NCI-H1105 (cell line): ENCODE data around the gene TESK1.
A peak's percentile ranks its signal among the peaks of the same experiment; 100 is the strongest.

Experiments used
- DNase-seq: peaks from one replicate; lab custom pipeline; 2025; lab: John Stamatoyannopoulos, UW

The TESK1 gene

GRCh38 chr9:35604578-35605350, at the start of gene TESK1:
Gene TESK1, plus strand, starts transcription at chr9:35605262. Its CDS starts 358 bp downstream, at chr9:35605620.
- DNase-seq = peak; percentile 63

- DNase-seq = no peak
These were observed 49.2 kb upstream of the TESK1 start for GRCh38 chr9:35555881-35556280.

- DNase-seq = no peak
These were observed 48.3 kb upstream of the TESK1 start for GRCh38 chr9:35556776-35557175.

- no peak for DNase-seq
These were observed 47.7 kb upstream of the TESK1 start for GRCh38 chr9:35557320-35557719.

GRCh38 chr9:35558185-35558584, 46.9 kb upstream of the TESK1 start:
- DNase-seq = no peak

GRCh38 chr9:35559792-35560530, 45.1 kb upstream of the TESK1 start:
- no peak for DNase-seq

GRCh38 chr9:35560625-35561337, 44.3 kb upstream of the TESK1 start:
- DNase-seq = no peak

- DNase-seq = no peak
These were observed 43.4 kb upstream of the TESK1 start for GRCh38 chr9:35561468-35562261.

GRCh38 chr9:35562895-35563780, 41.9 kb upstream of the TESK1 start:
- DNase-seq = no peak

GRCh38 chr9:35563791-35564197, 41.3 kb upstream of the TESK1 start:
- DNase-seq = no peak

GRCh38 chr9:35564658-35565061, 40.4 kb upstream of the TESK1 start:
- DNase-seq = no peak

GRCh38 chr9:35566417-35566816, 38.6 kb upstream of the TESK1 start:
- DNase-seq = no peak

GRCh38 chr9:35568196-35568595, 36.9 kb upstream of the TESK1 start:
- no peak for DNase-seq

GRCh38 chr9:35569206-35569605, 35.9 kb upstream of the TESK1 start:
- DNase-seq = no peak

GRCh38 chr9:35570709-35571504, 34.2 kb upstream of the TESK1 start:
- DNase-seq = no peak

GRCh38 chr9:35574578-35575122, 30.4 kb upstream of the TESK1 start:
- DNase-seq = no peak

- no peak for DNase-seq
These were observed 29.6 kb upstream of the TESK1 start for GRCh38 chr9:35575478-35575877.

- no peak for DNase-seq
These were observed 27.6 kb upstream of the TESK1 start for GRCh38 chr9:35577486-35577885.

- no peak for DNase-seq
These were observed 25.9 kb upstream of the TESK1 start for GRCh38 chr9:35579130-35579529.
